Spleen (tissue), 11 donors: ENCODE results near the gene BAX. TPM values are rescaled to one million over a fixed set of nuclear protein-coding genes. Genes with fewer than 3 reads are reported as not detected.

ENCODE experiments used
- DNase-seq: peaks from one replicate; pipeline ENCODE4 v3.0.0-alpha.2; 2020
- H3K27ac ChIP-seq, 8 donors: fragments of 200-600 bp; sonication (generic) in 7 of 8; 1 replicate in 4 of 8; 2 replicates in 4 of 8; pipeline versions ENCODE4 v1.5.0 to v1.8.0; 2016 to 2021; ENCODE audit warnings: inconsistent platforms in 4 of 8, mild to moderate bottlenecking in 4 of 8, moderate library complexity in 1 of 8
- H3K27me3 ChIP-seq, 7 donors: fragments of 200-600 bp; sonication (generic) in 6 of 7; replicated peaks in 1 of 7; 1 replicate in 4 of 7; 2 replicates in 3 of 7; pipeline versions ENCODE4 v1.5.0 to v1.8.0; 2016 to 2021; ENCODE audit warnings: inconsistent platforms in 3 of 7, mild to moderate bottlenecking in 1 of 7
- H3K36me3 ChIP-seq, 6 donors: fragments of 200-600 bp; sonication (generic) in 5 of 6; 1 replicate in 4 of 6; 2 replicates in 2 of 6; pipeline versions ENCODE4 v1.5.0 to v1.8.0; 2016 to 2021; ENCODE audit warnings: inconsistent platforms in 2 of 6
- H3K4me1 ChIP-seq, 6 donors: fragments of 200-600 bp; sonication (generic) in 5 of 6; 1 replicate in 3 of 6; 2 replicates in 3 of 6; pipeline versions ENCODE4 v1.5.0 to v1.8.0; 2016 to 2021; ENCODE audit warnings: inconsistent platforms in 3 of 6
- H3K4me3 ChIP-seq, 8 donors: fragments of 200-600 bp; sonication (generic) in 7 of 8; 1 replicate in 4 of 8; 2 replicates in 4 of 8; pipeline versions ENCODE4 v1.5.0 to v1.8.0; 2016 to 2021; ENCODE audit warnings: inconsistent platforms in 4 of 8, mild to moderate bottlenecking in 4 of 8, moderate library complexity in 2 of 8
- H3K9me3 ChIP-seq, 8 donors: fragments of 200-600 bp; sonication (generic) in 7 of 8; 1 replicate in 4 of 8; 2 replicates in 4 of 8; pipeline versions ENCODE4 v1.5.0 to v1.8.0; 2016 to 2021; ENCODE audit warnings: inconsistent platforms in 4 of 8
- CTCF ChIP-seq, 11 experiments: fragments of 200-600 bp in 7 of 11; fragments of 450-650 bp in 4 of 11; sonication (generic) in 4 of 11; IDR thresholded peaks in 8 of 11; conservative IDR thresholded peaks in 3 of 11; 1 replicate in 7 of 11; 2 replicates in 4 of 11; pipeline versions ENCODE4 v1.4.0 to v1.8.0; 2016 to 2021; ENCODE audit warnings: antibody characterized with exemption in 11 of 11, inconsistent platforms in 4 of 11, mild to moderate bottlenecking in 1 of 11
- POLR2A ChIP-seq, 3 donors: fragments of 450-650 bp; IDR thresholded peaks; one replicate each; pipeline ENCODE4 v1.5.1; 2017; ENCODE audit warnings: antibody characterized with exemption in 3 of 3, mild to moderate bottlenecking in 1 of 3
- POLR2AphosphoS5 ChIP-seq, 3 donors: sonication (generic); formaldehyde crosslinking; IDR thresholded peaks; one replicate each; pipeline ENCODE4 v1.5.1; 2017; ENCODE audit warnings: antibody characterized with exemption in 3 of 3
- WGBS, 5 donors: extraction: QIAGEN DNeasy Blood & Tissue Kit in 3 of 5; methylation state at CpG; one replicate each; pipeline versions ENCODE4 v1.1.5 to v1.1.7; 2013 to 2018; 5-methylcytosine and 5-hydroxymethylcytosine counted together
- intact Hi-C: fragments of 100-400 bp; cut with DNase I; formaldehyde crosslinking; loops from one replicate; pipeline ENCODE4 v1.15.0; 2023; ENCODE audit warnings: low total_unique reads
- polyA plus RNA-seq, 3 donors: library from polyadenylated mRNA; stranded (reverse); fragments of 200-250 nt; gene quantifications; one replicate each; pipeline ENCODE4 v1.2.1, GENCODE V29; 2013
- total RNA-seq, 7 donors: library from RNA; depleted of rRNA in 3 of 7; stranded (reverse); fragments of >200 nt in 3 of 7; fragmentation: NEBNext Ultra II Directional in 4 of 7; extraction: Animal tissue kit (Norgen Biotek cat#: 25700) in 4 of 7; gene quantifications; one replicate each; pipeline versions ENCODE4 v1.1.0 to v1.2.1, GENCODE V29; 2016 to 2021
- donor health status: healthy with polysubstance abuse.
- donor health status: DM: no; HTN: no; CAD: no; lungs with moderate emphysema.
- donor health status: DM: no; HTN: no; CAD: no.
- donor health status: Bipolar disorder and iron deficiency.
- donor health status: healthy.
- donor health status: DM: no; HTN: no; CAD: no.
- donor health status: DM: yes; HTN: yes; CAD: no.

Gene BAX
- total and polyA plus RNA-seq, 10 donors: 65.9 to 219 (median 131) TPM

- H3K36me3 ChIP-seq: peaks cover 3 to 91% (median 50%) of the 10 kb centered on the region in 6 donors
- no peak overlapping the region for H3K4me3 ChIP-seq
- H3K27me3 ChIP-seq: no peaks in the 10 kb centered on the region
- TF ChIP-seq POLR2AphosphoS5 (IDR thresholded peaks at IDR 0.05): no peak
- no peak for TF ChIP-seq POLR2A (IDR thresholded peaks at IDR 0.05)
- TF ChIP-seq CTCF (IDR thresholded peaks at IDR 0.05 in 8 of 11, conservative IDR thresholded peaks at IDR 0.05 in 3 of 11): no peak
- H3K4me1 ChIP-seq: peaks cover 15 to 55% (median 40%) of the 10 kb centered on the region in 6 donors
- intact Hi-C loops: no loop called here
- peak overlapping the region in 3 of 8 donors; percentile 27 to 41 (median 31) for H3K27ac ChIP-seq
- 87 to 94% (median 90%) methylated on average over 22 to 23 of the region's 23 CpGs for WGBS, 5 donors
- DNase-seq: no peak
- H3K9me3 ChIP-seq: no peaks in the 10 kb centered on the region
These were observed 15.6 kb downstream of the BAX start for GRCh38 chr19:48970139-48970766.

- Histone ChIP-seq H3K9me3 (no peaks in the 10 kb centered on the region), H3K4me3 (no peak overlapping the region), H3K27ac (peak overlapping the region in 3 of 8 donors; percentile 27 to 41 (median 31)), H3K27me3 (no peaks in the 10 kb centered on the region), H3K4me1 (peaks cover 15 to 54% (median 38%) of the 10 kb centered on the region in 6 donors), H3K36me3 (peaks cover 3 to 95% (median 49%) of the 10 kb centered on the region in 6 donors)
- intact Hi-C loops: no loop called here
- TF ChIP-seq CTCF (IDR thresholded peaks at IDR 0.05 in 8 of 11, conservative IDR thresholded peaks at IDR 0.05 in 3 of 11) (peak; percentile 78 to 99 (median 95)), POLR2A (IDR thresholded peaks at IDR 0.05) (no peak), POLR2AphosphoS5 (IDR thresholded peaks at IDR 0.05) (peak; percentile 62 to 78 (median 77))
- DNase-seq: peak; percentile 95
- 15 to 16% (median 16%) methylated on average over 19 of the region's 19 CpGs for WGBS, 5 donors
These were observed 16.3 kb downstream of the BAX start for GRCh38 chr19:48970923-48971395.

- 84 to 91% (median 89%) methylated on average over 13 of the region's 13 CpGs for WGBS, 5 donors
- DNase-seq: no peak
- Histone ChIP-seq H3K9me3 (no peaks in the 10 kb centered on the region), H3K27ac (no peak overlapping the region), H3K4me1 (peaks cover 0 to 3% (median under 1%) of the 10 kb centered on the region in 6 donors), H3K27me3 (no peaks in the 10 kb centered on the region), H3K4me3 (no peak overlapping the region), H3K36me3 (peaks cover 0 to 97% (median 25%) of the 10 kb centered on the region in 6 donors)
- intact Hi-C loops: no loop called here
- TF ChIP-seq CTCF (IDR thresholded peaks at IDR 0.05 in 8 of 11, conservative IDR thresholded peaks at IDR 0.05 in 3 of 11): peak in 1 of 11 experiments; percentile 22
- no peak for TF ChIP-seq POLR2AphosphoS5 (IDR thresholded peaks at IDR 0.05)
These were observed 21.5 kb downstream of the BAX start for GRCh38 chr19:48975947-48976847.

- no peaks in the 10 kb centered on the region for H3K9me3 ChIP-seq
- H3K4me1 ChIP-seq: no peaks in the 10 kb centered on the region
- intact Hi-C loops: no loop called here
- H3K27me3 ChIP-seq: no peaks in the 10 kb centered on the region
- WGBS, 5 donors: 59 to 83% (median 72%) methylated on average over 2 of the region's 2 CpGs
- no peak overlapping the region for H3K4me3 ChIP-seq
- no peak for TF ChIP-seq CTCF (IDR thresholded peaks at IDR 0.05 in 8 of 11, conservative IDR thresholded peaks at IDR 0.05 in 3 of 11)
- TF ChIP-seq POLR2A (IDR thresholded peaks at IDR 0.05): no peak
- TF ChIP-seq POLR2AphosphoS5 (IDR thresholded peaks at IDR 0.05): no peak
- H3K36me3 ChIP-seq: peaks cover 0 to 98% (median 32%) of the 10 kb centered on the region in 6 donors
- no peak for DNase-seq
- H3K27ac ChIP-seq: no peak overlapping the region
These were observed 22.4 kb downstream of the BAX start for GRCh38 chr19:48977061-48977460.
